COR-L47 (cell line): ENCODE results near the gene PCSK5.
"Not testable (repeated sequence)": the region's sequence is repeated elsewhere in the genome, so short reads cannot be mapped to it uniquely, and the experiment has no call there.

Source experiments
- DNase-seq: peaks from one replicate; lab custom pipeline; 2025; lab: John Stamatoyannopoulos, UW

Gene PCSK5

DNA sequence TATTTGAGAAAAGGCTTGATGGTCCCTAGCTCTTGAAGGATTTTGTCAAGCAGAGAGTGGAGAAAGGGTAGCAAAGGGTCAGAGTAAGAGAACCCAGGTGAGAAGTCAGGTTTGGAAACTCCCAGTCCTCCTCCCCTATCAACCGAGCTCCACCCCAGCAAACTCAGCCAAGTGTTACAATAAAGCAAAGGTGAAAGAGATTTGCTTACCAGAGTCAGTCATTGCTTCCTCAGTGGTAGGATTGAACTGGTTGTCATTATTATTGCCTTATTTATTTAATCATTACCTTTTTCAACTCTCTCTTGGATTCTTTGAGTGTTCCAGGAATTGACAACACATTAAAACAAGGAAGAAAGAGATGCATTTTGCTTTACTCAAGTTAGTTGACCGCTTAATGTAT, 423.3 kb downstream of the PCSK5 start:
- DNase-seq: no peak

DNA sequence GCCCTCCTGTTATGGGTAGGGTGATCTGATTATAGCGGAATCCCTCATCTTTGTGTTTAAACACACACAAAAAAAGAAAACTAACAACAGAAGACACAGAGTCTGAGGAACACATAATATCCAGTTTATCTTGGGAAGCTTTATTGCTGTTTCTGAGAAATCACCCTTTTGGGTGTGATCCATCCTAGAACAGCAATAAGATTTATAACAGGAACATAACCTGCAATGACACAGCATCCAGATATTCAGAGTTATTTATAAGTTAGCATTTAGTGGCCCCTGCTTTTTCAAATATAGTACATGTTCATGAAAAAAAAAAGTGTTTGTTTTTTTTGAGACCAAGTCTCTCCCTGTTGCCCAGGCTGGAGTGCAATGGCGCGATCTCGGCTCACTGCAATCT, 423.8 kb downstream of the PCSK5 start:
- no peak for DNase-seq

DNA sequence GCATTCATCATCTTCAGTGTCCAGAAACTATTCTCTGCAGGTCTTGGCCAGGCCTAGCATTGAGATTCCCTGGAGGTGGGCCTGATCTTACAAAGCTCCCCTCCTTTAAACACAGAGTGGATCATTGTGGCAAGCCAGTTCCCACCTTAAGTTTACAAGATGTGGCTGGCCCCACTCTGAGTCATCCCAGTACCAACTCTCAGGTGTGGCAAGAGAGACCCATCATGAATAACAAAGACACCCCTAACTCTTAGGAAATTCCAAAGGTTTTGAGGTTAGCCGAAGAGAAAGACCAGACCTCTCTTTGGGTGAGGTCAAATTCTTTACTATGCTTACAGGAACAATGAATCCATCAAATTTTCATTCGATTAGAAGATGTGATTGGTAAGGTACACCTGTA, 425.6 kb downstream of the PCSK5 start:
- DNase-seq: no peak

DNA sequence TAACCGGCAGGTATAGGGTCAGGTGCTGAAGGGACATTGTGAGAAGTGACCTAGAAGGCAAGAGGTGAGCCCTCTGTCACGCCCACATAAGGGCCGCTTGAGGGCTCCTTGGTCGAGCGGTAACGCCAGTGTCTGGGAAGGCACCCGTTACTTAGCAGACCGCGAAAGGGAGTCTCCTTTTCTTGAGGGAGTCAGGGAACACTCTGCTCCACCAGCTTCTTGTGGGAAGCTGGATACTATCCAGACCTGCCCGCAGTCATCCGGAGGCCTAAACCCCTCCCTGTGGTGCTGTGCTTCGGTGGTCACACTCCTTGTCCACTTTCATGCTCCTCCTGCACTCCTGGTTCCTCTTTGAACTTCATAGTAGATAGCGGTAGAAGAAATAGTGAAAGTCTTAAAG, 429.0 kb downstream of the PCSK5 start:
- not testable (repeated sequence) for DNase-seq

DNA sequence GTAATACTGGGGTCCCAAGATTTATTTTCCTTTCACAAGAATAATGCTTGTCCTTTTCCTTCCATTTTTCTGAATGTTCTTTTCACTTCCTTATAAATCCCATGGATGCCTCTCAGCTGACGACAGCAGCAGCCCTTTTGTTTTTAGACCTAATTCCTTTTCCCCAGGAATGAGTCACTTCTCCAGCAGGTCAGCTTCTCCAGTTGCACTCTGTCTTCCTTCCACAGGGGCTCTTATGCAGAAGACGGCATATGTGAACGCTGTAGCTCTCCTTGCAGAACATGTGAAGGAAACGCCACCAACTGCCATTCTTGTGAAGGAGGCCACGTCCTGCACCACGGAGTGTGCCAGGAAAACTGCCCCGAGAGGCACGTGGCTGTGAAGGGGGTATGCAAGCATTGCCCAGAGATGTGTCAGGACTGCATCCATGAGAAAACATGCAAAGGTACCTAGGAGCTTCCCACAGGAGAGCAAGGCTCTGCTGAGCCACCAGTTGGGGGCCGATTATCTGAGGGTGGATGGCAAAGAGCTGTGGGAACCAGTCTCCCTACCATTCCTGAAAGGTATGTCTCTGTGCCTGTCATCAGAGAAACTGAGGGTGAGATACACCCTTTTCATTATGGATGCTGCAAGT, 430.8 kb downstream of the PCSK5 start:
- no peak for DNase-seq

DNA sequence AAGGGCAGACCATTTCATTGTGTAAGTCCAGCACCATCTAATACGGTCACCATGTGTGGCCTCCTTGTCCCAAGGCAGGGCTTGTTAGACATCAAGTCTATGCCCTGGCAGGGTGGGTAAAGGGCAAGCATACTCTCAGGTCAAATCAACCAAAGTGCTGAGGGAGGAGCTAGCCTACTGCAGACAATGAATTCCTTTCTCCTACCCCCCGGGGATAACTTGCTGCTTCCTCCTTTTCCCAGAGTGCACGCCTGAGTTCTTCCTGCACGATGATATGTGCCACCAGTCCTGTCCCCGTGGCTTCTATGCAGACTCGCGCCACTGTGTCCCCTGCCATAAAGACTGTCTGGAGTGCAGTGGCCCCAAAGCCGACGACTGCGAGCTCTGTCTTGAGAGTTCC, 432.3 kb downstream of the PCSK5 start:
- no peak for DNase-seq

DNA sequence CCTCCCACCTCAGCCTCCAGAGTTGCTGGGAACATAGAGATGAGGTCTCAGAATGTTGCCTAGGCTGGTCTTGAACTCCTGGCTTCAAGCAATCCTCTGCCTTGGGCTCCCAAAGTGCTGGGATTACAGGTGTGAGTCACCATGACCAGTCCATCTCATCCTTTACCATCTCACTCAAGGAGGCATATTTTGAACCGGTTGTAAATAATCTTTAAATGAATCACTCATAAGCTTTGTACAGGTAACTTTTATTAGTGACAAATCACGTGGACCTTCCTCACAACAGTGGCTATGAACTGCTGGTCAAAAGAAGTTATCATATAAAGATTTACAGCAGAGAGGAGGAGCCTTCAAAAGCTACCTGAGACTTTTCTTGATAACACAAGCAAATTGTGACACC, 433.0 kb downstream of the PCSK5 start:
- DNase-seq: no peak

DNA sequence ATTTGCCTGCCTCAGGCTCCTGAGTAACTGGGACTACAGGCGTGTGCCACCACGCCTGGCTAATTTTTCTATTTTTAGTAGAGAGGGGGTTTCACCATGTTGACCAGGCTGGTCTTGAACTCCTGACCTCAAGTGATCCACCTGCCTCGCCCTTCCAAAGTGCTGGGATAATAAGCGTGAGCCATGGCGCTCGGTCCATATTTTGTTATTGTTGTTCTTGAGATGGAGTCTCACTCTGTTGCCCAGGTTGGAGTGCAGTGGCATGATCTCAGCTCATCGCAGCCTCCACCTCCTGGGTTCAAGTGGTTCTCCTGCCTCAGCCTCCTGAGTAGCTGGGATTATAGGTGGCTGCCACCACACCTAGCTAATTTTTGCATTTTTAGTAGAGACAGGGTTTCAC, 433.6 kb downstream of the PCSK5 start:
- not testable (repeated sequence) for DNase-seq

DNA sequence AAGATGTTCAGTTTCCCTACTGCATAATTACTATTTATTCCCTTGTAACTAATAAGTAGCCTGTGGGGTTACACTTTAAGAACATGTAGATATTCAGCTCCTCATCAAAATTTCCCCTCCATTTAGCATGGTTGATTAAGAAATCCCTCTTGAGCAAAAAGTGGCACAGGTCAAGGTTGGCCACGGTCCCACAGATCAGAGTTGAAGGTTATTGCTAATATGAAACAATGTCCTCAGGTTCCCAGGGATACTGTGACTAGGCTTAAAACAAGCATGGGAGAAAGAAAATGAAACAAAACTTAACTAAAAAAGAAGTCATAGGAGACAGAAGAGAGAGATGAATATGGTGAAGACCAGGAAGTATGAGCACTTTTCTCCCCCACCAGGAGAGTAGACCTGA, 439.6 kb downstream of the PCSK5 start:
- no peak for DNase-seq

DNA sequence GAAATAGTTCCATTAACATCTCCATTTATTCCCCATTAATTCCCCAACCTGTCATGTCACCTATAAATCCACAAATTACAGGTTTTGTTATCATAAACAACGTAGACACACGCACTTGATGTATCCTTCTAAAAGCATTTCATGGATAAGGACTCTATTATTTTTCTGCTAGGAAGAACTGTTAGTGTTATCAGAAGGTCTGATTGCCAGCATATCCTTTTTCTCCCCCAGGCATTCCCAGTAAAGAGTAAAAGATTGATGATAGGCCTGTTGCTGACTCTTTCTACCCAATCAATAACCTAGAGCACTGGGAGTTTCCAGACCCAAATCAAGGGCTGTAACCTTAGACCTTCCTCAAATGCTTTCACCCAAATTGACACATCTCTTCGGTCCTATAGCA, 442.9 kb downstream of the PCSK5 start:
- DNase-seq: no peak

DNA sequence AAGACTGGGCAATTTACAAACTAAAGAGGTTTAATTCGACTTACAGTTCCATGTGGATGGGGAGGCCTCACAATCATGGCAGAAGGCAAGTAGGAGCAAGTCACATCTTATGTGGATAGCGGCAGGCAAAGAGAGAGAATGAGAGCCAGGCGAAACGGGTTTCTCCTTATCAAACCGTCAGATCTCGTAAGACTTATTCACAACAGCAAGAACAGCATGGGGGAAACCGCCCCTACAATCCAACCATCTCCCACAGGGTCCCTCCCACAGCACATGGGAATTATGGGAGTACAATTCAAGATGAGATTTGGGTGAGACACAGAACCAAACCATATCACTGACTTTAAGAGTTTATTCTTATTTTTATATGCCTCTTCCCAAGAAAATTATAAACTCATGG, 443.5 kb downstream of the PCSK5 start:
- no peak for DNase-seq

DNA sequence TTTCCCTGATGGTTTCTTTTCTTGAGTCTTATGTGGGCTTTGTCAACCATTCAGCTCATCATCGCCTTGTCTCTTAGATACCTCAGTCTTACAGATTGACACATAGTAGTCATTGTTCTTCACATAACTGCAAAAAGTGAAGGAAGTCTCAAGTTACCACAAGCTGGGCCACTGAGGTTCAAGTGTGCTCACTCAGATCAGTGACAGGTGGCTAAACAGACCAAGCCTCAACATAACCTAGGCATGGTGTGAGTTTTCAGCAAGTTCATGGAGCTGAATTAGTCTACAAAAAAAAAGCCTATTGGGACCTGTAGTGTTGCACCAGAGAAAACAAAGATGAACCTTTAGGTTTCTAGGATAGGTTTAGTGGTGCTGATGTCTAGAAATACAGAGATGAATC, 445.6 kb downstream of the PCSK5 start:
- no peak for DNase-seq

DNA sequence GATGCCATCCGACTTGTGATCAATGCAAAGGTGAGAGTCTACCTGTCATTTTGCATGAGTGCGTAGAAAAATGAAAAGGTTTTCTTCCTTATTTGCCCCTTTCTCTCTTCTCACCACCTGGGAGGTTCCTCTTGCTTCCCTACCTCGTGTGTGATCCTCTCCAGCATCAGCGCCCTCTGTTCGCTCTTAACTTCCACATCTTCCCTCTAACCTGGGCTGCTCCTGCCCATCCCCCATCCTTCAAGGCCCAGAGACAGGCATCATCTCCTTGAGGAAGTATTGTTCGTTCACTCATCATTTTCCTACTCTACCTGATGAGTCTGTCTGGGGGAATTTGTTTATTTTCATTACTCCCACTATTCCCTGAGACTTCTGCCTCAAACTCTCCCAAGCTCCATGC, 447.9 kb downstream of the PCSK5 start:
- no peak for DNase-seq

DNA sequence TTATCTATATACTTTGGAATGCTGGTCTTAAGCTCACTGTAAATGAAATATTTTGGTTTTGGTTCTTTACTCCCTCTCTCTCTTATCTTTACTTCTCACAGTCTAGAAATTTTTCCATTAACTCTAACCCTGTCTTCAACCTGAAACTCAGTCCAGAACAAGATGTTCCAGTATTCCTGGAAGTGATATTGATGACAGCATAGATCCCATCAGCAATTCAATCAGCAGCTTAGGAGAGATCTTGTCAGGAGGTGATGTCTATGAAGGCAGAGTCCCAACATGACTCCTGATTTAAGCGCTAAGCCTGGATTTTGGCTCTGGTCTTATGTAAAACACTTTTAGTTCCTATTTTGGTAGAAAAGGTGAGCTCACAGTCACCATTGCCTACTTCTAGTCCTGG, 451.1 kb downstream of the PCSK5 start:
- DNase-seq: no peak

DNA sequence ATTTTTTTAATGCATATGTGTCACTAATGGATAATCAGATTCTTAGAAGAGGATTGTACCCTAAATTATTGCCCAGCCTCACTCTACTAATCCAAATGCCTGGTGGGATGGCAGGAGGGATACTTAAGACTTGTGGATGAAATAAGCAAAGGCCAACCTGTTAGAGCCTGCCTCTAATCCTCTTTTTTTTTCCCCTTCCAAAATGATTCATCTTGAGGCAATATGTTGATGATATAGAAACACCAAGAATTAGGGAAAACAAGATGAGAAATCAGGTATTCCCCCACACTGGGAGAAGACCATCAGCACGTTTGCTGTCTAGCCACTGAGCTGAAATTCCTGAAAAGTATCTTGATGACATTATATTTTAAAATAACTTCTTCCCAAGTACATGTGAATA, 451.7 kb downstream of the PCSK5 start:
- no peak for DNase-seq

DNA sequence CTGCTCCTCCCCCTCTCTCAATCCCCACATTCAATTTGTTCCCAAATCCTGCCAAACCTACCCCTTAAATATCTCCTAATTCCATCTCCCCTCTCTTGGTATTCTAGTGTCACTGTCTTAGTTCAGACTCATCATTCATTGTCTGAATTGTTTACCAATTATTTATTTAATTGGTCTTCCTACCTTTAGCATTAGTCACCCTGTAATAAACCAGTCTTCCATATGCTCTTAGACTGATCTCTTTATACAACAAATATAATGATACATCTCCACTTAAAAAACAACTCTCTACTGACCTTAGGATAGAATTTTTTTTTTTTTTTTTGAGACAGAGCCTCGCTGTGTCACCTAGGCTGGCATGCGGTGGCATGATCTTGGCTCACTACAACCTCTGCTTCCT, 452.4 kb downstream of the PCSK5 start:
- no peak for DNase-seq

DNA sequence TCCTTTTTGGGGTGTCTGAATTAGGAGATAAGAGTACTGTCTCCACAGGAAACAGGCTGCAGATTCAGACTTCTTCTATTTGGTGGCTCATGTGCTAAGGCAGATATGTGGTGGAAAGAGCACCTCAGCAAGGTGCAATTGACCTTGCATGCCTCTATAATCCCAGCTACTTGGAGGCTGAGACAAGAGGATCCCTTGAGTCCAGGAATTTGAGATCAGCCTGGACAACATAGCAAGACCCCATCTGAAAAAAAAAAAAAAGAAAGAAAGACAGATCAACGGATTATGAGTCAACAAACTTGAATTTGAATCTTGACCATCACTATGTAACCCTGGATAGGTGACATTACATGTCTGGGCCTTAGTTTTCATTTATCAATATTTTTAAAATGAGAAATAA, 459.4 kb downstream of the PCSK5 start:
- DNase-seq: no peak

DNA sequence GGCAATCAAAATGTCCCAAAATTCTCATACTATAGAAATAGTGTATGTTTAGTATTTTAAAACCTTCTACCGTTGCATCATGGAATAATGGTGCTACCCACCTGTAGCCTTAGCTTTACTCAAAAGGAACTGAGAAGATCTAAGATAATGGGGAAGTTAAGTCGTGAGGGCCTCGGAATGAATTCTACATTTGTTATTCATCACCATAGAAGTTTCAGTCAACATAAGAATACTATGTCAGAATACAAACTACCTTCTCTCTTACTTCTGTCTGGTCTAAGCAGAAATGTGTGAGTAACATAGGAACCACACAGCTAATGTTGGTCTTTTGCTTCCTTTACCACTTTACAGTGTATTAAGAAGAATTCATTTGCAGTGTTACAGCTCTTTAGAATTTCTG, 460.5 kb downstream of the PCSK5 start:
- DNase-seq: no peak

DNA sequence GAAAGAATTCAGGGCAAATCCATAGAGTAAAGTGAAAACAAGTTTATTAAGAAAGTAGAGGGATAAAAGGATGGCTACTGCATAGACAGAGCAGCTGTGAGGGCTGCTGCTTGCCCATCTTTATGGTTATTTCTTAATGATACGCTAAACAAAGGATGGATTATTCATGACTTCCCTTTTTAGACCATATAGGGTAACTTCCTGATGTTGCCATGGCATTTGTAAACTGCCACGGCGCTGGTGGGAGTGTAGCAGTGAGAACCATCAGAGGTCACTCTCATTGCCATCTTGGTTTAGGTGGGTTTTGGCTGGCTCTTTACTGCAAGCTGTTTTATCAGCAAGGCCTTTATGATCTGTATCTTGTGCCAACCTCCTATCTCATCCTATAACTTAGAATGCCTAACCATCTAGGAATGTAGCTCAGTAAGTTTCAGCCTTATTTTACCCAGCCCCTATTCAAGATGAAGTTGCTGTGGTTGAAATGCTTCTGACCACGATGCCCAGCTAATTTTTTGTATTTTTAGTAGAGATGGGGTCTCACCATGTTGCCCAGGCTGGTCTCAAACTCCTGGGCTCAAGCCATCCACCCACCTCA, 461.6 kb downstream of the PCSK5 start:
- DNase-seq: no peak

DNA sequence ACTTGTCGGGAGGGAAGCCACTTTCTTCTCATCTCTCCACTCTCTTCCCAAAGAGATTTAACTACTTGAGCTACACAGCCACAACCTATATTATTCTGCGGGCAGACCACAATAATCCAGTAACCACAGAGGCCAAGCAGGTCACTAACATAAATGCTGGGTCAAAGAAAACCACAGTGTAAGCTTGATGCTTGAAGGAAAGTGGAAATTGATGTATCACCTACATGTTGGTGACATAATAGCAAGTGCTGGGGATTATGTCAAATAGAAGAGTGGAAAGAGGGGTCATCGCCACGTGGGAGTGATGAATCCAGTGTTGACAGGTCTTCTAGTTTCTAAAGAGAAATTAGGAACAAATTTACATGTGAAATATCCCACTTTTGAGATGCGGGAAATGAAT, 462.8 kb downstream of the PCSK5 start:
- DNase-seq: no peak

DNA sequence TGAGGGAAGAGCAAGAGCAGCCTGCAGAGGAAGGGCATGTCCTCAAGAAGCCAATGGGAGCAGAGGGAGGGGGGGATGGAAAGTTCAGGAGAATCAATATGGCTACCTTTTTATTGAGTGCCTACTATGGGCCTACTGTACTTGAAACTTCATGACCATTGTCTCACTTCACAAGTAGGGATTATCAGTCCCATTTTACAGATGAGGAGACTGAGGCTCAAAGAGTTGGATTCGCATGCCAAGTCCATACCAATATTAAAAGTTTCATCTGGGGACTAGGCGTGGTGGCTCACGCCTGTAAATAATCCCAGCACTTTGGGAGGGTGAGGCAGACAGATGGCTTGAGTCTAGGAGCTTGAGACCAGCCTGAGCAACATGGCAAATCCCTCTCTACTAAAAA, 463.7 kb downstream of the PCSK5 start:
- no peak for DNase-seq

DNA sequence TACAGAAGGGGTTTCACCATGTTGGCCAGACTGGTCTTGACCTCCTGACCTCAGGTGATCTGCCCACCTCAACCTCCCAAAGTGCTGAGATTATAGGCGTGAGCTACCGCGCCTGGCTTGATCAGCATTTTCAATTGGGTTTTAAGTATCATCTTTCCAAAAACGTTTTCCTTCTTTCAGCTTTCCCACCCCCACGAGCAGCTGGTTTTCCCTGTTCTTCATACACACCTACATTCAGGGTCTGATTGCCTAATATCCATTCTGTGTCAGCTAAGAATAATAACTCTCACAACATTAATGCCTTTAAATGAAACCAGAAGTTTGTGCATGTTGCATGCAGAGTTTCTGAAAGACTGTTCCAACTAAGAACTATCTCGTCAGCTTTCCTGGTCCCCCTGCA, 465.4 kb downstream of the PCSK5 start:
- no peak for DNase-seq

DNA sequence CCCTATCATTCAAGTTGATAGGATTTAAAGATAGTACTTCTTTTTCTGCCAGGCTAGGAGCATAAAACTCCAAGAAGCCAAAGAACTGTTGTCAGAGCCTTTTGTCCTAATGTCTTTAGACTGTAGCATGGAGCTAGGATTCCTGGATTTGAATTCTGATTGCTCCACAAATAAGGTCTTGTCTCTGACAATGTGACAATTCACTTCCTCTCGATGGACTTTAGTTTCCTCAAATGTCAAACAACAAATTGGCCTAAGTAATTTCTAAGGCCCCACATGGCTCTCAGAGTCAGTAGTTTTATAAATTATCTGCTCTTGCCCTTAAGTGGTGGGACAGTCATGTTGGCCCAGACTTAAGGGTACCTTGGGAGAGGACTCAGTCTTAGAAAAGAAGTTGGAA, 467.1 kb downstream of the PCSK5 start:
- no peak for DNase-seq

DNA sequence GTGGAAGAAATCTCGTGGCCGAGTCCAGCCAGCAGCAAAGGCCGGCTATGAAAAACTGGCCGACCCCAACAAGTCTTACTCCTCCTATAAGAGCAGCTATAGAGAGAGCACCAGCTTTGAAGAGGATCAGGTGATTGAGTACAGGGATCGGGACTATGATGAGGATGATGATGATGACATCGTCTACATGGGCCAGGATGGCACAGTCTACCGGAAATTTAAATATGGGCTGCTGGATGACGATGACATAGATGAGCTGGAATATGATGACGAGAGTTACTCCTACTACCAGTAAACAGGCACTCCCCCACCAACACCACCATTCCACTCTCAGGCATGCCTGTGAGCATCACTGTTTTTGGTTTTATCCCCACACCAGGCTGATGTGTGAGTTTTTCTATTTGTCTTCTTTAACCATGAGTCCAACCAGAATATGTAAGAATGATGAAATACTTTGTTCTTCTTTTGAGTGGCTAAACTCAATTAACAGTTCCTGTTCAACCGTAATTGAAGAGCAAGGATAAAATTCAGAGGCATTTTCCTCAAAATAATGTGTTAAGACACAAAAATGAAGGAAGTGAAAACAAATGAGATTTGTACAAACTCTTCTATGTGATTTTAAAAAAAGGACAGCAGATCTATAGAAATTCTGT, 468.3 kb downstream of the PCSK5 start:
- no peak for DNase-seq
